SK-N-MC (cell line): Measurements from ENCODE around the gene ERC2.

Source experiments
- EZH2 ChIP-seq: fragments of 200-600 bp; sonication (generic); IDR thresholded peaks from one replicate; pipeline ENCODE4 v1.6.1; 2017; ENCODE audit warnings: antibody characterized with exemption
- FOXP2 ChIP-seq: optimal IDR thresholded peaks from 2 replicates; pipeline ENCODE3; 2011; ENCODE audit warnings: mild to moderate bottlenecking, moderate library complexity; ENCODE audit not compliant: insufficient read depth; ENCODE audit errors: extremely low read length, control extremely low read depth
- POLR2AphosphoS5 ChIP-seq: IDR thresholded peaks from 2 replicates; pipeline ENCODE4 v1.6.1; 2012; ENCODE audit warnings: mild to moderate bottlenecking, low read depth, low read length, borderline replicate concordance

GRCh38 chr3:55541016-55541415 is 927.3 kb downstream of the ERC2 start:
- no peak for TF ChIP-seq EZH2
- TF ChIP-seq POLR2AphosphoS5, result no peak
- no peak for TF ChIP-seq FOXP2
